HCT116 (cell line): ENCODE data around the gene USP3. TPM values are rescaled to one million over a fixed set of nuclear protein-coding genes. Genes with fewer than 3 reads are reported as not detected.

Experiments
- ATAC-seq: fragments of 200-7000 bp; cut with Tn5 transposase; 2 replicates; pipeline ENCODE4 v1.9.1; 2020; ENCODE audit warnings: mild to moderate bottlenecking, moderate library complexity
- BruUV-seq: library from RNA; stranded (reverse); fragments of 400-500 nt; replicated peaks from 2 replicates; lab custom pipeline; 2021; lab: Mats Ljungman, UMichigan
- CTCF ChIA-PET: fragments of 300-600 bp; sonication (Branson Sonifier 250); formaldehyde crosslinking; loops from one replicate; lab custom pipeline; 2021; ENCODE audit warnings: antibody characterized with exemption; lab: Charles Lee
- POLR2A ChIA-PET: fragments of 300-600, 350-600 bp; sonication (Branson Sonifier 250); formaldehyde crosslinking; loops from one replicate; lab custom pipeline; 2021; ENCODE audit warnings: antibody characterized with exemption; lab: Charles Lee
- RAD21 ChIA-PET, 2 experiments: fragments of 300-600 bp; sonication (Branson Sonifier 250); formaldehyde crosslinking; loops; one replicate each; lab custom pipeline; 2023; ENCODE audit warnings: low total read pairs in 2 of 2; ENCODE audit not compliant: uncharacterized antibody in 2 of 2, unreplicated experiment in 2 of 2, low non-redundant PET in 1 of 2; lab: Charles Lee
- DNase-seq: peaks from one replicate; pipeline ENCODE4 v3.0.0-alpha.2; 2010; ENCODE audit warnings: low read depth, low spot score
- H2AFZ ChIP-seq: fragments of 200-600 bp; shearing (Covaris generic), sonication (generic); 2 replicates; pipeline ENCODE4 v1.6.1; 2017; ENCODE audit warnings: low read depth, mixed run types, mixed read lengths, antibody characterized with exemption, low read length; ENCODE audit not compliant: poor library complexity, severe bottlenecking
- H3K27ac ChIP-seq: 2 replicates; pipeline ENCODE4 v1.5.1; 2012; ENCODE audit warnings: low read depth, low read length
- H3K27me3 ChIP-seq: fragments of 200-600 bp; sonication (generic); 2 replicates; pipeline ENCODE4 v1.6.1; 2016; ENCODE audit warnings: mixed run types, low read length, mixed read lengths; ENCODE audit not compliant: insufficient read depth
- H3K36me3 ChIP-seq, 2 experiments: fragments of 200-500 bp in 1 of 2; fragments of 200-600 bp in 1 of 2; sonication (Bioruptor generic) in 1 of 2; sonication (generic) in 1 of 2; 2 replicates each; pipeline versions ENCODE4 v1.5.1 to v1.6.1; 2014 to 2016; ENCODE audit warnings: low read length in 2 of 2, inconsistent platforms in 1 of 2, mixed read lengths in 1 of 2, mixed run types in 1 of 2; ENCODE audit not compliant: insufficient read depth in 2 of 2, control insufficient read depth in 1 of 2
- H3K4me1 ChIP-seq, 2 experiments: fragments of 200-600 bp in 1 of 2; sonication (generic) in 1 of 2; 2 replicates each; pipeline versions ENCODE4 v1.5.1 to v1.6.1; 2012 to 2017; ENCODE audit warnings: low read length in 2 of 2, inconsistent platforms in 1 of 2, mild to moderate bottlenecking in 1 of 2, mixed read lengths in 1 of 2, mixed run types in 1 of 2, moderate library complexity in 1 of 2; ENCODE audit not compliant: insufficient read depth in 2 of 2, control insufficient read depth in 1 of 2
- H3K4me2 ChIP-seq: fragments of 200-600 bp; sonication (generic); 2 replicates; pipeline ENCODE4 v1.6.1; 2017; ENCODE audit warnings: mixed run types, low read length, mixed read lengths
- H3K4me3 ChIP-seq, 2 experiments: fragments of 200-600 bp in 1 of 2; sonication (generic) in 1 of 2; replicated peaks in 1 of 2; 2 replicates each; pipeline ENCODE4 v1.5.1; 2011 to 2016; ENCODE audit warnings: low read length in 2 of 2, control low read depth in 1 of 2, low read depth in 1 of 2, mild to moderate bottlenecking in 1 of 2, mixed read lengths in 1 of 2, mixed run types in 1 of 2
- H3K79me2 ChIP-seq: fragments of 200-600 bp; sonication (generic); 2 replicates; pipeline ENCODE4 v1.6.1; 2017; ENCODE audit warnings: mild to moderate bottlenecking, mixed run types, low read length, moderate library complexity, mixed read lengths; ENCODE audit not compliant: insufficient read depth
- H3K9ac ChIP-seq: fragments of 200-600 bp; sonication (generic); 2 replicates; pipeline ENCODE4 v1.6.1; 2016; ENCODE audit warnings: low read length, mixed read lengths
- H3K9me2 ChIP-seq: fragments of 200-600 bp; sonication (generic), shearing (Covaris generic); 2 replicates; pipeline ENCODE4 v1.6.1; 2017; ENCODE audit warnings: mixed run types, mild to moderate bottlenecking, moderate library complexity; ENCODE audit not compliant: insufficient read depth
- H3K9me3 ChIP-seq, 2 experiments: fragments of 200-500 bp in 1 of 2; fragments of 200-600 bp in 1 of 2; sonication (Bioruptor generic) in 1 of 2; sonication (generic) in 1 of 2; 2 replicates each; pipeline ENCODE4 v1.6.1; 2014 to 2017; ENCODE audit warnings: low read length in 2 of 2, mixed read lengths in 2 of 2, inconsistent platforms in 1 of 2, low read depth in 1 of 2, mild to moderate bottlenecking in 1 of 2, mixed run types in 1 of 2, moderate library complexity in 1 of 2; ENCODE audit not compliant: control insufficient read depth in 1 of 2, insufficient read depth in 1 of 2
- H4K20me1 ChIP-seq: fragments of 200-600 bp; sonication (generic), shearing (Covaris generic); 2 replicates; pipeline ENCODE4 v1.6.1; 2017; ENCODE audit warnings: mixed run types, mild to moderate bottlenecking, moderate library complexity; ENCODE audit not compliant: insufficient read depth
- ATF3 ChIP-seq: IDR thresholded peaks from 2 replicates; pipeline ENCODE4 v1.6.1; 2012
- CBX3 ChIP-seq: IDR thresholded peaks from 2 replicates; pipeline ENCODE4 v1.6.1; 2012; ENCODE audit warnings: low read depth
- CEBPB ChIP-seq: IDR thresholded peaks from 2 replicates; pipeline ENCODE4 v1.6.1; 2012; ENCODE audit warnings: low read depth
- EGR1 ChIP-seq: IDR thresholded peaks from 2 replicates; pipeline ENCODE4 v1.6.1; 2012; ENCODE audit warnings: low read depth
- ELF1 ChIP-seq: IDR thresholded peaks from 2 replicates; pipeline ENCODE4 v1.6.1; 2012; ENCODE audit warnings: low read depth, borderline replicate concordance
- EZH2 ChIP-seq: fragments of 200-600 bp; sonication (generic); IDR thresholded peaks from 2 replicates; pipeline ENCODE4 v1.6.1; 2017; ENCODE audit warnings: antibody characterized with exemption, mixed run types
- EZH2phosphoT487 ChIP-seq: fragments of 200-600 bp; IDR thresholded peaks from 2 replicates; pipeline ENCODE4 v1.6.1; 2018; ENCODE audit warnings: antibody characterized with exemption, borderline replicate concordance
- JUND ChIP-seq: IDR thresholded peaks from 2 replicates; pipeline ENCODE4 v1.6.1; 2012
- POLR2A ChIP-seq: IDR thresholded peaks from 2 replicates; pipeline ENCODE4 v1.7.0; 2011; ENCODE audit warnings: borderline replicate concordance; ENCODE audit not compliant: insufficient read depth, insufficient read length; ENCODE audit errors: extremely low read depth
- POLR2AphosphoS5 ChIP-seq: IDR thresholded peaks from 2 replicates; pipeline ENCODE4 v1.6.1; 2011; ENCODE audit warnings: mild to moderate bottlenecking, low read depth, low read length, moderate library complexity
- RAD21 ChIP-seq: IDR thresholded peaks from 2 replicates; pipeline ENCODE4 v1.6.1; 2012; ENCODE audit warnings: low read depth, mild to moderate bottlenecking
- SIN3A ChIP-seq: IDR thresholded peaks from 2 replicates; pipeline ENCODE4 v1.6.1; 2012; ENCODE audit warnings: low read depth
- SRF ChIP-seq: IDR thresholded peaks from 2 replicates; pipeline ENCODE4 v1.6.1; 2012; ENCODE audit warnings: low read depth
- TCF7L2 ChIP-seq: IDR thresholded peaks from 2 replicates; pipeline ENCODE4 v1.7.0; 2011; ENCODE audit warnings: borderline replicate concordance, inconsistent platforms; ENCODE audit not compliant: insufficient read depth, insufficient read length; ENCODE audit errors: extremely low read depth
- ZBTB33 ChIP-seq: IDR thresholded peaks from 2 replicates; pipeline ENCODE4 v1.6.1; 2011; ENCODE audit warnings: mild to moderate bottlenecking, low read length, moderate library complexity; ENCODE audit not compliant: insufficient replicate concordance; ENCODE audit errors: extremely low read depth
- ZFX ChIP-seq: fragments of 450-650 bp; IDR thresholded peaks from 2 replicates; pipeline ENCODE4 v1.6.1; 2017
- intact Hi-C: fragments of 100-400 bp; cut with micrococcal nuclease; formaldehyde crosslinking; loops from 2 replicates; pipeline ENCODE4 v1.10.0; 2022
- total RNA-seq: library from RNA; stranded (reverse); gene quantifications from one replicate; pipeline ENCODE4 v1.2.1, GENCODE V29; 2021; ENCODE audit not compliant: unreplicated experiment
- TF ChIP-seq, protein P1 (sequence below): IDR thresholded peaks from 2 replicates; pipeline ENCODE4 v1.6.1; 2012; ENCODE audit warnings: low read depth
- TF ChIP-seq, protein P2 (sequence below), 3 experiments: fragments of 200-600 bp in 1 of 3; sonication (generic) in 1 of 3; IDR thresholded peaks in 2 of 3; conservative IDR thresholded peaks in 1 of 3; 2 replicates each; pipeline ENCODE4 v1.5.1; 2012 to 2017; ENCODE audit warnings: low read depth in 2 of 3, low read length in 2 of 3, antibody characterized with exemption in 1 of 3, borderline replicate concordance in 1 of 3, control low read depth in 1 of 3, mild to moderate bottlenecking in 1 of 3, mixed read lengths in 1 of 3, mixed run types in 1 of 3, moderate library complexity in 1 of 3; ENCODE audit not compliant: insufficient read depth in 1 of 3

Gene USP3
- total RNA-seq, 1 experiment from 2014 or later = 61.6 TPM

DNA sequence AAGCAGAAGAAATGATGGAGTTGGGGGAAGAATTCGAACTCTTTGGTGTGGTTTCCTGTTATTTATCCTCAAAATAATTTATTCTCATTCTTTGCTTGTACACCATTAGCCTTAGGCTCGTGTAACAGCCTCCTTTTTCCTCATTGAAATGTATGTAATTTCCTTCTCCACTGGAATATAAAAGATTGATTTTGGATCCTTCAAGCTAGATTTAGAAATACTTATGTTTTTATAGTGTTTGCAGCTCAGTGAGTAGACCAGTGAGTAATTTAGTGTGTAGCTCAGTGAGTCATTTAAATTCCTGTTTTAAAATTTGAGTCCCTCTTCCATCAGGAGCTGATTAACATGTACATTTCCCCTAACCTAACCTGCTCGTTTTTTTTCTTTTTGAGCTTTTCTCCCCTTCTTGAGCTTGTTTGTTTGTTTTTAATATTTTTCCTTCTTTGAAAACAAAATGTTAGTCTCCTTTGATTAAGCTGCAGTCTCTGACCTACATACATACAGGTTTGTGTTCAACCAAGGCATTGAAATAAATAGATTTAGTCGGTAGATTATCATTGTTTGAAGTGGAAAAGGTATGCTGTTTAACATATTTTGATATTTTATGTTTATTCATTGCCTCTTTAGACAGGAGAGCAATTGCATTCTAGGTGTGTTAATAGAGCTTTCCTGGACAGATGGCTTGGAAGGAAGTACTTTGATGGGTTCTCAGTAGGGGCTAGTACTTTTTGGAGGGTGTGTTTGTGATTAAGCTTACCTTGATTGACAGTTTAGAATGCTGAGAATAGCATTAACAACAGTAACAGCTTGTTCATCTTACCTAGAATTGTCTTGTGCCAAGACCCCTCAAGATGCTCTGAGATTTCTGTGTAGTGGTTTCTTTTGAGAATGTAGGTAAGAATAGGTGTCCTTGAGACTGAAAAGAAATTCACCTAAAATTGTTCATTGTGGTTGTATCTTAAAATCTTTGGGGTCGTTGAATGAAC, 5.9 kb downstream of the USP3 start:
- H3K9me2 ChIP-seq = no peaks in the 10 kb centered on the region
- no peaks in the 10 kb centered on the region for H3K36me3 ChIP-seq
- H3K79me2 ChIP-seq = peaks cover 100% of the 10 kb centered on the region
- H3K27me3 ChIP-seq = no peaks in the 10 kb centered on the region
- no TSS peak for BruUV-seq
- peaks cover 38 to 56% of the 10 kb centered on the region in 2 experiments for H3K4me1 ChIP-seq
- RAD21 ChIA-PET = no interaction called here
- H3K27ac ChIP-seq = no peak overlapping the region
- no peak for ATAC-seq
- DNase-seq = no peak
- 0 out of 2 replicates have a peak overlapping the region, but pooled peaks have one; percentile 8 for H3K9ac ChIP-seq
- peaks cover 66% of the 10 kb centered on the region for H4K20me1 ChIP-seq
- POLR2A ChIA-PET = interaction anchor here (0.7 to 2.1 kb wide), 2 partner anchors 8 to 9 kb away, joined by 3 to 8 read pairs; no protein-coding TSS in a partner anchor
- no peak overlapping the region for H2AFZ ChIP-seq
- CTCF ChIA-PET = interaction anchor here (1.1 to 1.9 kb wide), 3 partner anchors 23 to 89 kb away, joined by 3 to 6 read pairs (median 4); no protein-coding TSS in a partner anchor
- intact Hi-C loops = no loop called here
- H3K9me3 ChIP-seq = no peaks in the 10 kb centered on the region
- H3K4me3 ChIP-seq = no peak overlapping the region
- peak overlapping the region; percentile 54 for H3K4me2 ChIP-seq
- TF ChIP-seq ELF1 (no peak), JUND (no peak), EGR1 (no peak), ATF3 (no peak), CEBPB (no peak), SIN3A (no peak), EZH2 (no peak), POLR2AphosphoS5 (no peak), EZH2phosphoT487 (no peak), CBX3 (no peak), POLR2A (no peak), ZFX (no peak), SRF (no peak), RAD21 (no peak), ZBTB33 (no peak), TCF7L2 (no peak)
- TF ChIP-seq, protein P1, sequence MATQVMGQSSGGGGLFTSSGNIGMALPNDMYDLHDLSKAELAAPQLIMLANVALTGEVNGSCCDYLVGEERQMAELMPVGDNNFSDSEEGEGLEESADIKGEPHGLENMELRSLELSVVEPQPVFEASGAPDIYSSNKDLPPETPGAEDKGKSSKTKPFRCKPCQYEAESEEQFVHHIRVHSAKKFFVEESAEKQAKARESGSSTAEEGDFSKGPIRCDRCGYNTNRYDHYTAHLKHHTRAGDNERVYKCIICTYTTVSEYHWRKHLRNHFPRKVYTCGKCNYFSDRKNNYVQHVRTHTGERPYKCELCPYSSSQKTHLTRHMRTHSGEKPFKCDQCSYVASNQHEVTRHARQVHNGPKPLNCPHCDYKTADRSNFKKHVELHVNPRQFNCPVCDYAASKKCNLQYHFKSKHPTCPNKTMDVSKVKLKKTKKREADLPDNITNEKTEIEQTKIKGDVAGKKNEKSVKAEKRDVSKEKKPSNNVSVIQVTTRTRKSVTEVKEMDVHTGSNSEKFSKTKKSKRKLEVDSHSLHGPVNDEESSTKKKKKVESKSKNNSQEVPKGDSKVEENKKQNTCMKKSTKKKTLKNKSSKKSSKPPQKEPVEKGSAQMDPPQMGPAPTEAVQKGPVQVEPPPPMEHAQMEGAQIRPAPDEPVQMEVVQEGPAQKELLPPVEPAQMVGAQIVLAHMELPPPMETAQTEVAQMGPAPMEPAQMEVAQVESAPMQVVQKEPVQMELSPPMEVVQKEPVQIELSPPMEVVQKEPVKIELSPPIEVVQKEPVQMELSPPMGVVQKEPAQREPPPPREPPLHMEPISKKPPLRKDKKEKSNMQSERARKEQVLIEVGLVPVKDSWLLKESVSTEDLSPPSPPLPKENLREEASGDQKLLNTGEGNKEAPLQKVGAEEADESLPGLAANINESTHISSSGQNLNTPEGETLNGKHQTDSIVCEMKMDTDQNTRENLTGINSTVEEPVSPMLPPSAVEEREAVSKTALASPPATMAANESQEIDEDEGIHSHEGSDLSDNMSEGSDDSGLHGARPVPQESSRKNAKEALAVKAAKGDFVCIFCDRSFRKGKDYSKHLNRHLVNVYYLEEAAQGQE = no peak
- TF ChIP-seq, protein P2, sequence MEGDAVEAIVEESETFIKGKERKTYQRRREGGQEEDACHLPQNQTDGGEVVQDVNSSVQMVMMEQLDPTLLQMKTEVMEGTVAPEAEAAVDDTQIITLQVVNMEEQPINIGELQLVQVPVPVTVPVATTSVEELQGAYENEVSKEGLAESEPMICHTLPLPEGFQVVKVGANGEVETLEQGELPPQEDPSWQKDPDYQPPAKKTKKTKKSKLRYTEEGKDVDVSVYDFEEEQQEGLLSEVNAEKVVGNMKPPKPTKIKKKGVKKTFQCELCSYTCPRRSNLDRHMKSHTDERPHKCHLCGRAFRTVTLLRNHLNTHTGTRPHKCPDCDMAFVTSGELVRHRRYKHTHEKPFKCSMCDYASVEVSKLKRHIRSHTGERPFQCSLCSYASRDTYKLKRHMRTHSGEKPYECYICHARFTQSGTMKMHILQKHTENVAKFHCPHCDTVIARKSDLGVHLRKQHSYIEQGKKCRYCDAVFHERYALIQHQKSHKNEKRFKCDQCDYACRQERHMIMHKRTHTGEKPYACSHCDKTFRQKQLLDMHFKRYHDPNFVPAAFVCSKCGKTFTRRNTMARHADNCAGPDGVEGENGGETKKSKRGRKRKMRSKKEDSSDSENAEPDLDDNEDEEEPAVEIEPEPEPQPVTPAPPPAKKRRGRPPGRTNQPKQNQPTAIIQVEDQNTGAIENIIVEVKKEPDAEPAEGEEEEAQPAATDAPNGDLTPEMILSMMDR (IDR thresholded peaks at IDR 0.05 in 2 of 3, conservative IDR thresholded peaks at IDR 0.05 in 1 of 3; ENCODE audit: borderline replicate concordance in 1 of 3, insufficient read depth in 1 of 3, low read depth in 2 of 3, low read length in 2 of 3) = no peak
